ENCODE results near the gene SCUBE1. TPM values are rescaled to one million over a fixed set of nuclear protein-coding genes. Genes with fewer than 3 reads are reported as not detected.

Gene SCUBE1
- total RNA-seq, 1 experiment from 2014 or later = 3.9 TPM

GRCh38 chr22:43206509-43207161 lies 136.5 kb downstream of the SCUBE1 start (continued):
- TF ChIP-seq POLR2AphosphoS5 (IDR thresholded peaks at IDR 0.05; ENCODE audit: low read depth, low read length) (no peak), ELF1 (IDR thresholded peaks at IDR 0.05; ENCODE audit: borderline replicate concordance, low read depth) (no peak)

GRCh38 chr22:43205748-43206508 lies 137.2 kb downstream of the SCUBE1 start:
- RAD21 ChIA-PET (ENCODE audit: low non-redundant PET in 1 of 2, low total read pairs in 2 of 2, uncharacterized antibody in 2 of 2, unreplicated experiment in 2 of 2) = no interaction called here
- Histone ChIP-seq H2AFZ (ENCODE audit: low read depth, low read length, poor library complexity, severe bottlenecking) (no peak overlapping the region), H3K36me3 (ENCODE audit: control insufficient read depth in 1 of 2, insufficient read depth in 2 of 2, low read length in 2 of 2) (no peaks in the 10 kb centered on the region), H3K27me3 (ENCODE audit: insufficient read depth, low read length) (no peaks in the 10 kb centered on the region), H4K20me1 (ENCODE audit: insufficient read depth) (no peaks in the 10 kb centered on the region), H3K9ac (ENCODE audit: low read length) (no peak overlapping the region), H3K9me2 (ENCODE audit: insufficient read depth) (no peaks in the 10 kb centered on the region), H3K4me2 (ENCODE audit: low read length) (no peak overlapping the region), H3K9me3 (ENCODE audit: control insufficient read depth in 1 of 2, insufficient read depth in 1 of 2, low read depth in 1 of 2, low read length in 2 of 2) (no peaks in the 10 kb centered on the region), H3K4me3 (replicated peaks in 1 of 2; ENCODE audit: low read depth in 1 of 2, low read length in 2 of 2) (no peak overlapping the region), H3K79me2 (ENCODE audit: insufficient read depth, low read length) (no peaks in the 10 kb centered on the region), H3K27ac (ENCODE audit: low read depth, low read length) (no peak overlapping the region), H3K4me1 (ENCODE audit: control insufficient read depth in 1 of 2, insufficient read depth in 2 of 2, low read length in 2 of 2) (peaks cover 0 to 11% of the 10 kb centered on the region in 2 experiments; a peak in 2 of 4 replicates)
- TF ChIP-seq, protein P1, sequence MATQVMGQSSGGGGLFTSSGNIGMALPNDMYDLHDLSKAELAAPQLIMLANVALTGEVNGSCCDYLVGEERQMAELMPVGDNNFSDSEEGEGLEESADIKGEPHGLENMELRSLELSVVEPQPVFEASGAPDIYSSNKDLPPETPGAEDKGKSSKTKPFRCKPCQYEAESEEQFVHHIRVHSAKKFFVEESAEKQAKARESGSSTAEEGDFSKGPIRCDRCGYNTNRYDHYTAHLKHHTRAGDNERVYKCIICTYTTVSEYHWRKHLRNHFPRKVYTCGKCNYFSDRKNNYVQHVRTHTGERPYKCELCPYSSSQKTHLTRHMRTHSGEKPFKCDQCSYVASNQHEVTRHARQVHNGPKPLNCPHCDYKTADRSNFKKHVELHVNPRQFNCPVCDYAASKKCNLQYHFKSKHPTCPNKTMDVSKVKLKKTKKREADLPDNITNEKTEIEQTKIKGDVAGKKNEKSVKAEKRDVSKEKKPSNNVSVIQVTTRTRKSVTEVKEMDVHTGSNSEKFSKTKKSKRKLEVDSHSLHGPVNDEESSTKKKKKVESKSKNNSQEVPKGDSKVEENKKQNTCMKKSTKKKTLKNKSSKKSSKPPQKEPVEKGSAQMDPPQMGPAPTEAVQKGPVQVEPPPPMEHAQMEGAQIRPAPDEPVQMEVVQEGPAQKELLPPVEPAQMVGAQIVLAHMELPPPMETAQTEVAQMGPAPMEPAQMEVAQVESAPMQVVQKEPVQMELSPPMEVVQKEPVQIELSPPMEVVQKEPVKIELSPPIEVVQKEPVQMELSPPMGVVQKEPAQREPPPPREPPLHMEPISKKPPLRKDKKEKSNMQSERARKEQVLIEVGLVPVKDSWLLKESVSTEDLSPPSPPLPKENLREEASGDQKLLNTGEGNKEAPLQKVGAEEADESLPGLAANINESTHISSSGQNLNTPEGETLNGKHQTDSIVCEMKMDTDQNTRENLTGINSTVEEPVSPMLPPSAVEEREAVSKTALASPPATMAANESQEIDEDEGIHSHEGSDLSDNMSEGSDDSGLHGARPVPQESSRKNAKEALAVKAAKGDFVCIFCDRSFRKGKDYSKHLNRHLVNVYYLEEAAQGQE (IDR thresholded peaks at IDR 0.05; ENCODE audit: low read depth) = no peak
- TF ChIP-seq FOSL1 (IDR thresholded peaks at IDR 0.05; ENCODE audit: low read depth) (no peak), ATF3 (IDR thresholded peaks at IDR 0.05) (no peak), ZFX (IDR thresholded peaks at IDR 0.05) (no peak), SIN3A (IDR thresholded peaks at IDR 0.05; ENCODE audit: low read depth) (no peak), MAX (IDR thresholded peaks at IDR 0.05) (no peak), TCF7L2 (IDR thresholded peaks at IDR 0.05; ENCODE audit: borderline replicate concordance, extremely low read depth, insufficient read depth, insufficient read length) (no peak), JUND (IDR thresholded peaks at IDR 0.05) (no peak), EZH2 (IDR thresholded peaks at IDR 0.05) (no peak), EGR1 (IDR thresholded peaks at IDR 0.05; ENCODE audit: low read depth) (no peak), YY1 (IDR thresholded peaks at IDR 0.05; ENCODE audit: extremely low read depth, insufficient replicate concordance, low read depth, low read length) (no peak), EZH2phosphoT487 (IDR thresholded peaks at IDR 0.05; ENCODE audit: borderline replicate concordance) (no peak), POLR2A (IDR thresholded peaks at IDR 0.05; ENCODE audit: borderline replicate concordance, extremely low read depth, insufficient read depth, insufficient read length) (no peak), CEBPB (IDR thresholded peaks at IDR 0.05; ENCODE audit: low read depth) (no peak), CBX3 (IDR thresholded peaks at IDR 0.05; ENCODE audit: low read depth) (no peak)
- CTCF ChIA-PET = no interaction called here
- DNase-seq (ENCODE audit: low read depth, low spot score) = no peak
- no TSS peak for BruUV-seq (replicated peaks)
- intact Hi-C loops (cut with micrococcal nuclease) = no loop called here
- ATAC-seq = no peak
- POLR2A ChIA-PET = no interaction called here

Measured in HCT116 (cell line).